ENCODE data around the gene FOXM1.

DNA sequence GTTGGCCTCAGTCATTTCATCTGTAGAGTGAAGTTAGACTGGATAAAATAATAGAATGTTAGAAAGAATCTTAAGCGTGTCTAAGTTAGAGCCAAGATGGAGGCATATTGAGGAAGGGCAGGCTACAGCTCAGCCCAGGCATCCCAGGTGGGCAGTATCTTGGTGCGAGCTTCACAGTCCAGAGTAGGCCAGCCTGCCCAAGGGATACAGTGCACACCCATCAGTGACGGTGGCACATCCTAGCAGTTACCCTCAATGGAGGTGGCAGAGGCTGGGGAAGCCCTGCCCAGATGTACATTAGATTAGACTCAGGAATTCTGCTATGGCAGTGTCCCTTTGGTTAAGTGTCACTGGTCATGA, 35.2 kb upstream of the FOXM1 start:
- TF ChIP-seq, protein P1, sequence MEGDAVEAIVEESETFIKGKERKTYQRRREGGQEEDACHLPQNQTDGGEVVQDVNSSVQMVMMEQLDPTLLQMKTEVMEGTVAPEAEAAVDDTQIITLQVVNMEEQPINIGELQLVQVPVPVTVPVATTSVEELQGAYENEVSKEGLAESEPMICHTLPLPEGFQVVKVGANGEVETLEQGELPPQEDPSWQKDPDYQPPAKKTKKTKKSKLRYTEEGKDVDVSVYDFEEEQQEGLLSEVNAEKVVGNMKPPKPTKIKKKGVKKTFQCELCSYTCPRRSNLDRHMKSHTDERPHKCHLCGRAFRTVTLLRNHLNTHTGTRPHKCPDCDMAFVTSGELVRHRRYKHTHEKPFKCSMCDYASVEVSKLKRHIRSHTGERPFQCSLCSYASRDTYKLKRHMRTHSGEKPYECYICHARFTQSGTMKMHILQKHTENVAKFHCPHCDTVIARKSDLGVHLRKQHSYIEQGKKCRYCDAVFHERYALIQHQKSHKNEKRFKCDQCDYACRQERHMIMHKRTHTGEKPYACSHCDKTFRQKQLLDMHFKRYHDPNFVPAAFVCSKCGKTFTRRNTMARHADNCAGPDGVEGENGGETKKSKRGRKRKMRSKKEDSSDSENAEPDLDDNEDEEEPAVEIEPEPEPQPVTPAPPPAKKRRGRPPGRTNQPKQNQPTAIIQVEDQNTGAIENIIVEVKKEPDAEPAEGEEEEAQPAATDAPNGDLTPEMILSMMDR (IDR thresholded peaks at IDR 0.05): no peak
- TF ChIP-seq POLR2A (IDR thresholded peaks at IDR 0.05): no peak
